ENCODE data around the gene N4BP3. TPM values are rescaled to one million over a fixed set of nuclear protein-coding genes. Genes with fewer than 3 reads are reported as not detected.
"Not testable (repeated sequence)": the region's sequence is repeated elsewhere in the genome, so short reads cannot be mapped to it uniquely, and the experiment has no call there.

N4BP3 gene, protein sequence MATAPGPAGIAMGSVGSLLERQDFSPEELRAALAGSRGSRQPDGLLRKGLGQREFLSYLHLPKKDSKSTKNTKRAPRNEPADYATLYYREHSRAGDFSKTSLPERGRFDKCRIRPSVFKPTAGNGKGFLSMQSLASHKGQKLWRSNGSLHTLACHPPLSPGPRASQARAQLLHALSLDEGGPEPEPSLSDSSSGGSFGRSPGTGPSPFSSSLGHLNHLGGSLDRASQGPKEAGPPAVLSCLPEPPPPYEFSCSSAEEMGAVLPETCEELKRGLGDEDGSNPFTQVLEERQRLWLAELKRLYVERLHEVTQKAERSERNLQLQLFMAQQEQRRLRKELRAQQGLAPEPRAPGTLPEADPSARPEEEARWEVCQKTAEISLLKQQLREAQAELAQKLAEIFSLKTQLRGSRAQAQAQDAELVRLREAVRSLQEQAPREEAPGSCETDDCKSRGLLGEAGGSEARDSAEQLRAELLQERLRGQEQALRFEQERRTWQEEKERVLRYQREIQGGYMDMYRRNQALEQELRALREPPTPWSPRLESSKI
- polyA plus RNA-seq (ENCODE audit: insufficient read length in 4 of 4), result 1 to 10 TPM; 4.1 to 5.8 (median 4.9) TPM

DNA sequence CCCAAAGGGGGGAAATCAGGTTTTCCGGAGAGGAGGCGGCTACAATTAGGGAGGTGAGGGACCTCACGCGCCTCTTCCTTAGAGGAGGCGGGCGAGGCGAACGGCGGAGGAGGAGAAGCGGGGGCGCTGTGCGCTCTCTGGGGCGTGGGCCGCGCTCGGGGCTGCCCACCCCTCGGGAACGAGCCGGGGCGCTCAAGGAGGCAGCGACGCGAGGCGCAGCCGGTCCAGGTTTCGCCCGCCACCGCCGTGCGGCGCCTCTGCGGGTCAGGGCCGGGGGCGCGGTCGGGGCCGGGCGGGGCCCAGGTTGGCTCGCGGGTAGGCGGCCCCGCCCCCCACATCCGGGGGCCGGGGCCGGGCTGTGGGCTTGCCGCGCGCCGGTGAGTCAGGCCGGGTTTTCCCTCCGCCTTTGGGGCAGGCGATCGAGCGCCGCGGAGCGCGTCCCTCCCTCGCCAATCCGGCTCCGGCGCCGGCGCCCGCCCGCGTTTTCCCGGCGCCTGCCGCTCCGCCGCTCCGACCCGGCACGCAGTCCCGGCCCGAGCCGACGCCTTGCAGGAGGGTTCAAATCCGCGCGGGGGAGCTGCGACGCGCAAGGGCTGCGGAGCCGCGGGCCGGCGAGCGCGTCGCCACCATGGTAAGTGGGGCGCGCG lies at the start of gene N4BP3:
N4BP3 (plus strand) TSS at position 392 of the 647 bp plus-strand sequence. CDS start 6,052 bp downstream, outside the sequence.
- peak in 1 of 4 donors; percentile 62 for DNase-seq (ENCODE audit: low read depth in 4 of 4, low spot score in 2 of 4)

DNA sequence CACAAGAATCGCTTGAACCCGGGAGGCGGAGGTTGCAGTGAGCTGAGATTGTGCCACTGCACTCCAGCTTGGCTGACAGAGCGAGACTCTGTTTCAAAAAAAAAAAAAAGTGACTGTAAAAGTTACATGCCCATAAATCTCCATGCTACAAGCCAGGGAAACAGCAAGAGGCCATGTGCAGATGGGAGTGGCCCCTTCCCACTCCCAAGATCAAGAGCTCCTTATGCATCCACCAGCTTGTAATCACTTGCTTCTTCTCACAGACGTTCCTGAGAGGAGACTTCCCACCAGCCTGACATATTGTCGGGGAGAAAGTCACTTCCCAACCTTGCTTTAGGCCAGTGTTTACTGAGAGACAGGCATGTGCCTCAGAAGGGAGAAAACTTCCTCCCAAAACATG lies 45.6 kb upstream of the N4BP3 start:
- no peak for DNase-seq (ENCODE audit: low read depth in 4 of 4, low spot score in 2 of 4)

DNA sequence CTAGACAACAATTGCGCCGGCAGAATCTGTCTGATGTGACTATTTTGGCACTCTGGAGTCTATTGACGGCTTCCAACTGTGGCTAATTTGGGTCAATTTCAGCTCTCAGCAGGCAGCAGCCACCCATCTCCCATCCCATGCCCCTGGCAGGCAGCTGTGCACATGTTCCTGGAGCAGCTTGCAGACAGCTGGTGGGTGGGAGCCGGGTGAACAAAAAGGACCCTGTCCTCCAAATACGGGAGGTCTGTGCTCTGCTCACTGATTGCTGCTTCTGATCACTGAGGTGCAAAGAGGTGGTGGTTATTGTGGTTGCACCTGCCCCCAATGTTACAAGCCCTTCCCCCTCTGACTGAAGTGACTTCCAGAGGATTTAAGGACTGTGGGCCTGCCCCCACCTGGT lies 45.0 kb upstream of the N4BP3 start:
- DNase-seq (ENCODE audit: low read depth in 4 of 4, low spot score in 2 of 4), result no peak

DNA sequence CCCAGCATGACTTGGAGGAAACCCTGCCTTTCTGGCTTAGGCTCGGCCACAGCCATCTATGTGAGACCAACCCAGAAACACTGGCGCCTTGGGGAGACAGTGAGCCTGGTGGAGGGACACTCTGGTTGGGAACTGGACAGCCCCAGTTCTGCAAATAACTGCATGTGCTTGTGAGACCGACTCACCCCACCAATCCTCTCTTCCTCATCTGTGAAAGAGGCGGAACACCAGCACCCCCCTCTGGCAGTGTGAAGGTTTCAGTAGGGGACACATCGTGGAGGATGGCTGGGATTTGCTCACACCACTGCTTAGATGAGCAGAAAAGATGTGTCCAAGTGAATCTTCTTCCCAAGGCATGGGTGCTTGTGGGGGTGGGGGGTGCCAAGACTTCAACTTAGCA lies 43.4 kb upstream of the N4BP3 start:
- DNase-seq (ENCODE audit: low read depth in 4 of 4, low spot score in 2 of 4), result no peak

DNA sequence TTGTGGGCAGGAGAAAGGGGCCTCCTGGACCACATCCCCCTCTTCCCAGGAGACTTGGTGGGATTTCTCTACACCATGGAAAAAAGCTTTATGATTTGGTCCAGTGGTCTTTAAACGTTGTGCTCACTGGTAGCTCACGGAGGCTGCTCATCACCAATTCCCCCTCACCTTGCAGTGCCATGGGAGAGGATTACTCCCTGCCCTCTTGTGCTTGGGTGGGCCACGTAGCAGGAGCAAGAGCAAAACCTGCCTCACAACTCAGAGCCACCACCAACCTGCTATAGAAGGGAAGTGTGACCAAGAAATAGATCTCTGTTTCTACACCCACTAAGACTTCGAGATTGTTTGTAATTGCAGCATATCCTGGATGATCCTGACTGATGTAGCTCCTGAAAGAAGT lies 42.2 kb upstream of the N4BP3 start:
- no peak for DNase-seq (ENCODE audit: low read depth in 4 of 4, low spot score in 2 of 4)

DNA sequence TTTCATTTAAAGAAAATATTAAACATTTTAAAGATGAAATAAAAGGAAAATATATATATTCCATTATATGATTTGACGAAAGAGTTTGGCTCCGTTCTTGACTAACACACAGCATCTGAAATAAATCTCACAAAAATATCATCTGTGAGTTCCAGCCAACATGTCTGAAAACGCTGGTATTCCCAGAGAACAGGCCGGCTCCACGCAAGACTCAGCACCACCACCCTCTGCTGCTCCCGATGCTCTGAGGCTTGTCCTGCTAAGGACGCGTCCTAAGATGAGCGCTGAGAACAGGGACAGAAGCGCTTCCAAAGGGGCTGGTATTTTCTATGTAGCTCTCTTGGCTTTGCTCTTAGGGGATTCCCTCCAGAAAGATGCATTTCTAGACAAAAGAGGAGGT lies 40.6 kb upstream of the N4BP3 start:
- DNase-seq (ENCODE audit: low read depth in 4 of 4, low spot score in 2 of 4), result no peak

DNA sequence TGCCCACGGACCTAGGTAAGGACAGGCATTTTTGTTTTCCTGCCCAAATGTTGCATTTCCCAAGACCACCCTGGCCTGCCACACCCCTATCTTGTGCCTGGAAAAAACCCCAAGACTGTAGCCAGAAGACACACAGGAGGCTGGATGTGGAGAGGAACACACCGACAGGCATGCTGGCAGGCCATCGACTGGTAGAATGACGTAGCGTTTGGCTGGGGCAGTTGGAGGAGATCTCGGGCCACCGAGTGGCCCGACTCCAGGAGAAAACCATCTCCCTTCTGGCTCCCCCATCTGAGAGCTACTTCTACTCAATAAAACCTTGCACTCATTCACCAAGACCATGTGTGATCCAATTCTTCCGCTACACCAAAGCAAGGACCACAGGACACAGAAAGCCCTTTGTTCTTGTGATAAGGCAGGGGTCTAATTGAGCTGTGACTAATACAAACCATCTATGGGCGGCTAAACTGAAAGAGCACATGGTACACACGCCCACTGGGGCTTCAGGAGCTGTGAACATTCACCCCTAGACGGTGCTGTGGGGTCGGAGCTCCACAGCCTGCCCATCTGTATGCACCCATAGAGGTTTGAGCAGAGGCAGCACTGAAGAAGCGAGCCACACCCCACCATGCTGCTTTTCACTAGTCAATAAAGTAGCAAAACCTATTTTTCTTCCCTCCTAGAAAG lies 38.9 kb upstream of the N4BP3 start:
- DNase-seq (ENCODE audit: low read depth in 4 of 4, low spot score in 2 of 4), result no peak

- DNase-seq (ENCODE audit: low read depth in 4 of 4, low spot score in 2 of 4), result not testable (repeated sequence)
These were observed 36.4 kb upstream of the N4BP3 start for GRCh38 chr5:178076965-178077364.

- DNase-seq (ENCODE audit: low read depth in 4 of 4, low spot score in 2 of 4), result no peak
These were observed 35.6 kb upstream of the N4BP3 start for GRCh38 chr5:178077751-178078150.

GRCh38 chr5:178078197-178079010 lies 34.9 kb upstream of the N4BP3 start:
- no peak for DNase-seq (ENCODE audit: low read depth in 4 of 4, low spot score in 2 of 4)

- DNase-seq (ENCODE audit: low read depth in 4 of 4, low spot score in 2 of 4), result no peak
These were observed 33.3 kb upstream of the N4BP3 start for GRCh38 chr5:178080056-178080455.

DNA sequence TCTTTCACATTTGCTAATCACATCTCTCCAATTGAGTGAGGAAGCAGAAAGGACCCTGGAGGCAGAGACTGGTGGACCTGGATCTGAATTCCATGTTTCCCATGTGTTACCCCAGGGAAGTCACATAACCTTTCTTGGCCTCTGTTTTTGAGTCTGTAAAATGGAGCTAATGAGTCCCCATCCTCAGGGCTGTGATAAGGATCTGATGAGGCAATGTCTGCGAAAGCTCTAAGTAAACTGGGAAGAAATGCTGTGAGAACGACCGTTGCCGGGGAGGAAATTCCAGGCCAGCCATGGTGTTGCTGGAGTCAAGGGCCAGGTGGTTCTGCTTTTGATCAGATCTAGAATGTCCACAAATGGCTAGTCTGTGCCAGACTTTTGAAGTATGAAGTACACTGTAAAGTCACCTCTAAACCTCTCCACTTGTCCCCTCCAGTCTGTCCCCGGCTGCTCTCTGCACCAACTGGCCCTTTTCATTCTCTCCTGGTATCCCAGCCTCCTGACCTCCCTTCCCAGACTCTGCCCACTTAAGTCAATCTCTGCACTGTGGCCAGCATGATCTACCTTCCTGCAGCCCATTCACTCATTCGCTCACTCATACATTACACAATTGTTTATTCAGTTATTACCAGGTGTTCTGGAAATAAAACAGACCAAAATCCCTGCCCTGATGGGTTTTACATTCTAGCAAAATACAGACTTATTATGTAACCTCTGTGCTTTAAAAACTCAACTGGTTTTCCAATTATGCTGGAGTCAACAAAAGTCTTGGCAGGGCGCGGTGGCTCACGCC lies 32.5 kb upstream of the N4BP3 start:
- DNase-seq (ENCODE audit: low read depth in 4 of 4, low spot score in 2 of 4), result no peak

GRCh38 chr5:178081571-178082243 lies 31.6 kb upstream of the N4BP3 start:
- no peak for DNase-seq (ENCODE audit: low read depth in 4 of 4, low spot score in 2 of 4)

DNA sequence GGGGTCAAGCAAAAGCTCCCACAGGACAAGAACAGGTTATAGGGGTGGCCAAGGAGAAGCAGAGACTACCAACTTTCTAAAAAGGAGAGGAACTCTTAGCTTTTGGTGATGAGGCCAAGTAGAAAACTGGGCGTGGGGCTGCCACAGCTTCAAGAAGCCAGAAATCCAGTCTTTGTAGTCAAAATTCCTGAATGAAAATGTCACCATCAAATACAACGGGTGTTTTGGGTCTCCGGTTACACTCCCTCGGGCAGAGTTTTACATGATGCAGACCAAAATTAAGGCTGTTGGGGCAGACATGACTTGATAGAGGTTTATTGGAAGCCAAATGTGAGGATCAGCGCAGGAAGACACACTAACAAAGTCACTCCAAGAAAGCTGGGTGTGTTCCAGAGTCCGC lies 29.4 kb upstream of the N4BP3 start:
- DNase-seq (ENCODE audit: low read depth in 4 of 4, low spot score in 2 of 4), result no peak

DNA sequence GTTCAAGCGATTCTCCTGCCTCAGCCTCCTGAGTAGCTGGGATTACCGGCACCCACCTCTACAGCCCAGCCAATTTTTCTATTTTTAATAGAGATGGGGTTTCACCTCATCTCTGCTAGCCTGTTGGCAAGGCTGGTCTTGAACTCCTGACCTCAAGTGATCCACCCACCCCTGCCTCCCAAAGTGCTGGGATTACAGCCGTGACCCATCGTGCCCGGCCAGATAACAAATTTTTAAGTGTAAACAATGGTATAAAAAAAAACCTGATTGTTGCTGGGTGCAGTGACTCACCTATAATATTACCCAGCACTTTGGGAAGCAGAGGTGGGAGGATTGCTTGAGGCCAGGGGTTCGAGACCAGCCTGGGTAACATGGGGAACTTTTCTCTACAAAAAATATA lies 28.0 kb upstream of the N4BP3 start:
- DNase-seq (ENCODE audit: low read depth in 4 of 4, low spot score in 2 of 4), result no peak

DNA sequence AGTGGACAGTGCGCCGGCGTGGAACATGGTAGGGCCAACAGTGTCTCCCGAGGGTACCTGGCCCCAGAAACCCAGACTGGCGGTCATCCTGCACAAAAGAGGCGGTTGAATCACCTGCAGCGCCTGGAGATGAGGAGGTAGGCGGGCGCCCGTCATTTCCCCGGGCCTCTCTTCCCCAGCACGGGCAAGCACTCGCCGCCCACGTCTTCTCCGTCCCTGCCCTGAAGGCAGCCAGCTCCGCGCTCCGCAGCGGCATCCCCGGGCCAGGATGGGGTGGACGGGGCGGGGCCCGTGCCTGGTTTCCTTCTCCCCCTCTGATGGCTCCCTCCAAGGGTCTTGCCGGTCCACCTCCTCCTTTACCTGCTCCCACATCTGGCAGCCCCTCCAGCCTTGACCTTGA lies 27.1 kb upstream of the N4BP3 start:
- DNase-seq (ENCODE audit: low read depth in 4 of 4, low spot score in 2 of 4), result no peak

- DNase-seq (ENCODE audit: low read depth in 4 of 4, low spot score in 2 of 4), result not testable (repeated sequence)
These were observed 26.1 kb upstream of the N4BP3 start for GRCh38 chr5:178087199-178087598.

DNA sequence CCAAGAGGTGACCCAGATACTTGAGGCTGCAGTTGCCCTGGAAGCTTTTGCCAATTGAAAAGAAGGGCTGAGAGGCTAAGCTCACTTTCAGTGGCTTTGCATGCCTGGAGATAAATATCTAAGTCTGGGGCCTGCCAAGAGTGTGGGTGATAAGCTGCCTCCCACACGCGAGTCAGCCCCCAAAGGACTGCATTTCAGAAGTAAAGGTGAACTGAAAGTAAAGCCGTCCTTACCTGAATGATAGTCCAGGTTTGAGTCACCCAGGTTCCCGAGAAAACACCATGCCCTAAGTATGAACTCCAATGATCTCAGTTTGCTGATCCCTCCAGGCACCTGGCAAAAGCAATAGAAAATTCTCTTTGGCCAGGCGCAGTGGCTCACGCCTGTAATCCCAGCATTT lies 22.5 kb upstream of the N4BP3 start:
- no peak for DNase-seq (ENCODE audit: low read depth in 4 of 4, low spot score in 2 of 4)

- DNase-seq (ENCODE audit: low read depth in 4 of 4, low spot score in 2 of 4), result no peak
These were observed 20.2 kb upstream of the N4BP3 start for GRCh38 chr5:178093134-178093533.

Measured in left renal cortex interstitium (tissue), 4 donors.